IMR-90 (cell line): ENCODE data around the gene NTSR1. TPM values are rescaled to one million over a fixed set of nuclear protein-coding genes. Genes with fewer than 3 reads are reported as not detected.

Experiments used
- ATAC-seq: fragments of 200-7000 bp; cut with Tn5 transposase; 2 replicates; pipeline ENCODE4 v1.9.1; 2020; ENCODE audit warnings: low read depth, mild to moderate bottlenecking, moderate library complexity
- BruUV-seq: library from RNA; stranded (reverse); fragments of 400-500 nt; replicated peaks from 2 replicates; lab custom pipeline; 2021; lab: Mats Ljungman, UMichigan
- CTCF ChIA-PET: fragments of 300-600 bp; formaldehyde crosslinking; extraction: SDS; loops from one replicate; lab custom pipeline; 2021; ENCODE audit warnings: antibody characterized with exemption; lab: Yijun Ruan, JAX
- POLR2A ChIA-PET: fragments of 300-600 bp; sonication (Branson Sonifier 250); formaldehyde crosslinking; loops from one replicate; lab custom pipeline; 2022; ENCODE audit warnings: antibody characterized with exemption; ENCODE audit not compliant: unreplicated experiment; lab: Charles Lee
- DNase-seq: peaks from one replicate; pipeline ENCODE4 v3.0.0; 2013
- H2AFZ ChIP-seq: replicated peaks from 2 replicates; pipeline ENCODE3; 2013; ENCODE audit warnings: low read length, mild to moderate bottlenecking; ENCODE audit not compliant: poor library complexity
- H2AK5ac ChIP-seq: 2 replicates; pipeline ENCODE4 v1.6.1; 2013; ENCODE audit warnings: low read depth, low read length, inconsistent platforms
- H2AK9ac ChIP-seq: replicated peaks from 2 replicates; pipeline ENCODE3; 2013; ENCODE audit warnings: mild to moderate bottlenecking, low read depth, low read length, moderate library complexity; ENCODE audit not compliant: poor library complexity
- H2BK120ac ChIP-seq: 2 replicates; pipeline ENCODE4 v1.6.1; 2013; ENCODE audit warnings: low read depth, low read length, inconsistent platforms
- H2BK15ac ChIP-seq: 3 replicates; pipeline ENCODE4 v1.6.1; 2013; ENCODE audit warnings: low read depth, low read length, inconsistent platforms
- H2BK20ac ChIP-seq: 2 replicates; pipeline ENCODE4 v1.6.1; 2013; ENCODE audit warnings: low read depth, mild to moderate bottlenecking, inconsistent platforms, low read length, moderate library complexity
- H2BK5ac ChIP-seq: 2 replicates; pipeline ENCODE4 v1.6.1; 2013; ENCODE audit warnings: mild to moderate bottlenecking, low read depth, low read length, inconsistent platforms; ENCODE audit not compliant: poor library complexity, severe bottlenecking
- H3K14ac ChIP-seq: replicated peaks from 2 replicates; pipeline ENCODE4 v1.6.1; 2013; ENCODE audit warnings: low read depth, low read length, inconsistent platforms
- H3K18ac ChIP-seq: 2 replicates; pipeline ENCODE4 v1.6.1; 2013; ENCODE audit warnings: low read depth, low read length, control low read depth
- H3K23ac ChIP-seq: 2 replicates; pipeline ENCODE4 v1.6.1; 2013; ENCODE audit warnings: low read depth, low read length, inconsistent platforms
- H3K27ac ChIP-seq: 2 replicates; pipeline ENCODE4 v1.5.1; 2013; ENCODE audit warnings: mild to moderate bottlenecking, control low read depth, low read length; ENCODE audit not compliant: insufficient read depth
- H3K27me3 ChIP-seq: 2 replicates; pipeline ENCODE4 v1.6.1; 2013; ENCODE audit warnings: low read length; ENCODE audit not compliant: control insufficient read depth, insufficient read depth
- H3K36me3 ChIP-seq: 2 replicates; pipeline ENCODE4 v1.6.1; 2013; ENCODE audit warnings: low read length, mixed read lengths; ENCODE audit not compliant: control insufficient read depth, insufficient read depth
- H3K4ac ChIP-seq: 2 replicates; pipeline ENCODE4 v1.6.1; 2013; ENCODE audit warnings: low read depth, low read length, inconsistent platforms
- H3K4me1 ChIP-seq: 2 replicates; pipeline ENCODE4 v1.6.1; 2013; ENCODE audit warnings: low read length, mixed read lengths; ENCODE audit not compliant: control insufficient read depth, insufficient read depth
- H3K4me2 ChIP-seq: 2 replicates; pipeline ENCODE4 v1.6.1; 2013; ENCODE audit warnings: low read depth, mild to moderate bottlenecking, control low read depth, low read length, moderate library complexity
- H3K4me3 ChIP-seq: 2 replicates; pipeline ENCODE4 v1.5.1; 2013; ENCODE audit warnings: low read depth, mild to moderate bottlenecking, control low read depth, low read length, moderate library complexity; ENCODE audit not compliant: insufficient read depth
- H3K56ac ChIP-seq: 2 replicates; pipeline ENCODE4 v1.6.1; 2013; ENCODE audit warnings: low read length, inconsistent platforms; ENCODE audit not compliant: insufficient read depth; ENCODE audit errors: extremely low read depth
- H3K79me1 ChIP-seq, 2 experiments: 2 replicates each; pipeline ENCODE4 v1.6.1; 2013; ENCODE audit warnings: low read length in 2 of 2, inconsistent platforms in 1 of 2, low read depth in 1 of 2
- H3K9ac ChIP-seq: 2 replicates; pipeline ENCODE4 v1.6.1; 2013; ENCODE audit warnings: low read depth, low read length, control low read depth
- H3K9me1 ChIP-seq: 2 replicates; pipeline ENCODE4 v1.6.1; 2013; ENCODE audit warnings: low read length, inconsistent platforms; ENCODE audit not compliant: insufficient read depth
- H3K9me3 ChIP-seq: 2 replicates; pipeline ENCODE4 v1.6.1; 2013; ENCODE audit warnings: low read length; ENCODE audit not compliant: control insufficient read depth, insufficient read depth
- H4K20me1 ChIP-seq: 2 replicates; pipeline ENCODE4 v1.6.1; 2013; ENCODE audit warnings: low read length, inconsistent platforms; ENCODE audit not compliant: insufficient read depth
- H4K5ac ChIP-seq: 2 replicates; pipeline ENCODE4 v1.6.1; 2013; ENCODE audit warnings: mild to moderate bottlenecking, low read depth, low read length, control low read depth
- H4K8ac ChIP-seq, 2 experiments: 2 replicates each; pipeline ENCODE4 v1.6.1; 2013; ENCODE audit warnings: low read depth in 2 of 2, low read length in 2 of 2, control low read depth in 1 of 2, inconsistent platforms in 1 of 2
- H4K91ac ChIP-seq: 2 replicates; pipeline ENCODE4 v1.6.1; 2013; ENCODE audit warnings: low read depth, low read length, inconsistent platforms; ENCODE audit not compliant: insufficient read depth
- FOS ChIP-seq: fragments of 150-350 bp; IDR thresholded peaks from 2 replicates; pipeline ENCODE4 v1.6.1; 2016; ENCODE audit warnings: low read depth, low read length
- MAFK ChIP-seq: IDR thresholded peaks from 2 replicates; pipeline ENCODE4 v1.6.1; 2012; ENCODE audit warnings: low read depth, low read length, improper control_type of control experiment
- MAZ ChIP-seq: IDR thresholded peaks from 2 replicates; pipeline ENCODE4 v1.6.1; 2012; ENCODE audit warnings: low read depth, mild to moderate bottlenecking, low read length, improper control_type of control experiment, moderate library complexity, borderline replicate concordance
- RCOR1 ChIP-seq: IDR thresholded peaks from 2 replicates; pipeline ENCODE4 v1.6.1; 2012; ENCODE audit warnings: mild to moderate bottlenecking, low read length, improper control_type of control experiment; ENCODE audit not compliant: insufficient replicate concordance
- WGBS, 2 experiments: methylation state at CpG; one replicate each; pipeline versions ENCODE4 v1.1.5 to v1.1.7; 2013; ENCODE audit warnings: missing lambda C conversion rate in 2 of 2; ENCODE audit not compliant: insufficient read length in 1 of 2; ENCODE audit errors: extremely low coverage in 2 of 2; 5-methylcytosine and 5-hydroxymethylcytosine counted together
- dilution Hi-C: fragments of 300-500 bp; cut with HindIII; formaldehyde crosslinking; loops from one replicate; pipeline ENCODE4 v1.14.3; 2018; ENCODE audit warnings: low sequenced_read_pairs; ENCODE audit not compliant: unreplicated experiment
- in situ Hi-C: fragments of 300-500 bp; cut with MboI; formaldehyde crosslinking; loops from 3 replicates; pipeline ENCODE4 v1.14.3; 2019; ENCODE audit warnings: low sequenced_read_pairs, inconsistent platforms, mixed read lengths
- intact Hi-C: fragments of 100-400 bp; cut with micrococcal nuclease; formaldehyde crosslinking; loops from 2 replicates; pipeline ENCODE4 v1.10.0; 2022
- polyA plus RNA-seq, 3 experiments: library from polyadenylated mRNA; depleted of rRNA; stranded (reverse); fragments of >200 nt; gene quantifications; 2 replicates each; pipeline ENCODE4 v1.2.3, GENCODE V29; 2012; ENCODE audit warnings: low replicate concordance in 1 of 3
- total RNA-seq: library from RNA; depleted of rRNA; stranded (reverse); fragments of >200 nt; gene quantifications from 2 replicates; pipeline ENCODE4 v1.2.3, GENCODE V29; 2012
- TF ChIP-seq, protein P1 (sequence below): conservative IDR thresholded peaks from 2 replicates; pipeline ENCODE4 v1.5.1; 2012; ENCODE audit warnings: mild to moderate bottlenecking, low read depth, low read length, improper control_type of control experiment
- TF ChIP-seq, protein P2 (sequence below): fragments of 150-350 bp; IDR thresholded peaks from 2 replicates; pipeline ENCODE4 v1.6.1; 2017; ENCODE audit warnings: mild to moderate bottlenecking, antibody characterized with exemption, low read length, low read depth

The NTSR1 gene
- total and polyA plus RNA-seq, 2 of the 4 experiments (the other 2 are of a cell fraction): 0.54 to 1.8 TPM

DNA sequence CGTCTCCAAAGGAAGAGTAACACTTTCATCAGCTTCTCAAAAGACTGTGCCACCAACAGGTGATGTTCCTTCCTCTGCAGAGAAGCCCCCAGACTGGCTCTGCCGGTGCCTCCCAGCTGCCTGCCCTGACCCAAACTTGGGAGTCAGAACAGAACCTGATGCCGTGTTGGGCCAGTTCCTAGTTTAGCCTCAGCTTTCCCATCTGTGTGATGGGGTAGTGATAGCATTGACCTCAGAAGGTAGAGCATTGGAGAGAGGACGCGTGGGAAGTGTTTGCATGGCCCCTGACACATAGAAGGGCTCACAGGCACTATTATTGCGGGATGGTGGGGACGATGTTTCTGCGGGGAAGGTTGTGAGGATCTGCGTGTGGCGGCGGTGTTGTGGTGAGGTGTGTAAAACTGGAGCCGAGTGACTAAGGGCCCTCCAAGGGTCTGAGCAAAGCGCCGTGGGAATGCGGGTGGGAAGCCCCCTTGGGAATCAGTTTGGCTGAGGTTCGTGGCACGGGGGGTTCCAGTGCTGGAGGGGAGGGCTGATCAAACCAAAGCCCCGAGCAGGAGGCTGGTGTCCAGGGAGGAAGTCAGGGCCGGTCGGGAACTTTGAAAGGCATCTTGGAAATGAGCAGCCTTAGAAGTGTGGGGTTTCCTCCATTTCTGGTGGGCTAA is 1.7 kb downstream of the NTSR1 start:
- H4K91ac ChIP-seq: no peak overlapping the region
- H3K14ac ChIP-seq: no peak overlapping the region
- peak overlapping the region; percentile 65 for H2AK9ac ChIP-seq
- H3K56ac ChIP-seq: no peak overlapping the region
- H3K79me1 ChIP-seq: no peaks in the 10 kb centered on the region
- H3K4me2 ChIP-seq: no peak overlapping the region
- H2AFZ ChIP-seq: no peak overlapping the region
- H3K27ac ChIP-seq: no peak overlapping the region
- no peak overlapping the region for H2BK120ac ChIP-seq
- intact Hi-C loops: no loop called here
- H3K23ac ChIP-seq: no peak overlapping the region
- H3K4me1 ChIP-seq: no peaks in the 10 kb centered on the region
- no peak overlapping the region for H3K9ac ChIP-seq
- no peak overlapping the region for H2BK20ac ChIP-seq
- no peak overlapping the region for H3K4ac ChIP-seq
- DNase-seq: no peak
- in situ Hi-C loops: no loop called here
- H2BK15ac ChIP-seq: no peak overlapping the region
- peak overlapping the region; percentile 76 for H2AK5ac ChIP-seq
- H3K36me3 ChIP-seq: no peaks in the 10 kb centered on the region
- no peak for ATAC-seq
- H3K4me3 ChIP-seq: no peak overlapping the region
- peaks cover 33% of the 10 kb centered on the region; the same call in 1 of the 2 replicates for H3K27me3 ChIP-seq
- H3K18ac ChIP-seq: no peak overlapping the region
- H4K5ac ChIP-seq: no peak overlapping the region
- H2BK5ac ChIP-seq: no peak overlapping the region
- dilution Hi-C loops: no loop called here
- ChIA-PET POLR2A (no interaction called here), CTCF (no interaction called here)
- 82% methylated on average over 17 of the region's 20 CpGs; no CpG with 5 or more reads in 1 of the 2 experiments for WGBS, 2 experiments
- peaks cover 4% of the 10 kb centered on the region; the same call in 1 of the 2 replicates for H4K20me1 ChIP-seq
- H3K9me1 ChIP-seq: peaks cover 4% of the 10 kb centered on the region
- H4K8ac ChIP-seq: no peak overlapping the region
- BruUV-seq: no TSS peak
- 0 out of 2 replicates have a peak, but pooled peaks cover 1% of the 10 kb centered on the region for H3K9me3 ChIP-seq
- TF ChIP-seq, protein P1, sequence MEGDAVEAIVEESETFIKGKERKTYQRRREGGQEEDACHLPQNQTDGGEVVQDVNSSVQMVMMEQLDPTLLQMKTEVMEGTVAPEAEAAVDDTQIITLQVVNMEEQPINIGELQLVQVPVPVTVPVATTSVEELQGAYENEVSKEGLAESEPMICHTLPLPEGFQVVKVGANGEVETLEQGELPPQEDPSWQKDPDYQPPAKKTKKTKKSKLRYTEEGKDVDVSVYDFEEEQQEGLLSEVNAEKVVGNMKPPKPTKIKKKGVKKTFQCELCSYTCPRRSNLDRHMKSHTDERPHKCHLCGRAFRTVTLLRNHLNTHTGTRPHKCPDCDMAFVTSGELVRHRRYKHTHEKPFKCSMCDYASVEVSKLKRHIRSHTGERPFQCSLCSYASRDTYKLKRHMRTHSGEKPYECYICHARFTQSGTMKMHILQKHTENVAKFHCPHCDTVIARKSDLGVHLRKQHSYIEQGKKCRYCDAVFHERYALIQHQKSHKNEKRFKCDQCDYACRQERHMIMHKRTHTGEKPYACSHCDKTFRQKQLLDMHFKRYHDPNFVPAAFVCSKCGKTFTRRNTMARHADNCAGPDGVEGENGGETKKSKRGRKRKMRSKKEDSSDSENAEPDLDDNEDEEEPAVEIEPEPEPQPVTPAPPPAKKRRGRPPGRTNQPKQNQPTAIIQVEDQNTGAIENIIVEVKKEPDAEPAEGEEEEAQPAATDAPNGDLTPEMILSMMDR: no peak
- TF ChIP-seq RCOR1 (no peak), MAZ (no peak), MAFK (no peak), FOS (no peak)
- TF ChIP-seq, protein P2, sequence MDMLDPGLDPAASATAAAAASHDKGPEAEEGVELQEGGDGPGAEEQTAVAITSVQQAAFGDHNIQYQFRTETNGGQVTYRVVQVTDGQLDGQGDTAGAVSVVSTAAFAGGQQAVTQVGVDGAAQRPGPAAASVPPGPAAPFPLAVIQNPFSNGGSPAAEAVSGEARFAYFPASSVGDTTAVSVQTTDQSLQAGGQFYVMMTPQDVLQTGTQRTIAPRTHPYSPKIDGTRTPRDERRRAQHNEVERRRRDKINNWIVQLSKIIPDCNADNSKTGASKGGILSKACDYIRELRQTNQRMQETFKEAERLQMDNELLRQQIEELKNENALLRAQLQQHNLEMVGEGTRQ: no peak
